GM18867 (cell line): ENCODE results near the gene ZNF697.
"Not testable (repeated sequence)": the region's sequence is repeated elsewhere in the genome, so short reads cannot be mapped to it uniquely, and the experiment has no call there.

Experiments used
- ATAC-seq: cut with Tn5 transposase; IDR thresholded peaks from one replicate; pipeline ENCODE4 v1.9.1; 2021; ENCODE audit warnings: mild to moderate bottlenecking, moderate library complexity; ENCODE audit not compliant: unreplicated experiment

The ZNF697 gene

GRCh38 chr1:119603695-119604094 is 44.4 kb downstream of the ZNF697 start:
- ATAC-seq, result no peak

GRCh38 chr1:119603241-119603640 is 44.8 kb downstream of the ZNF697 start:
- not testable (repeated sequence) for ATAC-seq

- not testable (repeated sequence) for ATAC-seq
These were observed 45.3 kb downstream of the ZNF697 start for GRCh38 chr1:119602789-119603188.

- no peak for ATAC-seq
These were observed 45.9 kb downstream of the ZNF697 start for GRCh38 chr1:119602169-119602568.

- ATAC-seq, result no peak
These were observed 47.1 kb downstream of the ZNF697 start for GRCh38 chr1:119600976-119601375.

GRCh38 chr1:119600561-119600960 is 47.5 kb downstream of the ZNF697 start:
- no peak for ATAC-seq

- no peak for ATAC-seq
These were observed 52.5 kb downstream of the ZNF697 start for GRCh38 chr1:119595606-119596005.

GRCh38 chr1:119595168-119595567 is 52.9 kb downstream of the ZNF697 start:
- ATAC-seq, result no peak

- ATAC-seq, result no peak
These were observed 53.7 kb downstream of the ZNF697 start for GRCh38 chr1:119594376-119594775.

- ATAC-seq, result no peak
These were observed 54.3 kb downstream of the ZNF697 start for GRCh38 chr1:119593805-119594204.

GRCh38 chr1:119590393-119590792 is 57.7 kb downstream of the ZNF697 start:
- ATAC-seq, result no peak

GRCh38 chr1:119588621-119589020 is 59.4 kb downstream of the ZNF697 start:
- ATAC-seq, result no peak

GRCh38 chr1:119587341-119587740 is 60.7 kb downstream of the ZNF697 start:
- ATAC-seq, result no peak

- not testable (repeated sequence) for ATAC-seq
These were observed 62.3 kb downstream of the ZNF697 start for GRCh38 chr1:119585801-119586200.

GRCh38 chr1:119582801-119583200 is 65.3 kb downstream of the ZNF697 start:
- peak; percentile 66 for ATAC-seq

GRCh38 chr1:119581076-119581475 is 67.0 kb downstream of the ZNF697 start:
- ATAC-seq, result not testable (repeated sequence)

GRCh38 chr1:119573886-119574285 is 74.2 kb downstream of the ZNF697 start:
- no peak for ATAC-seq

- ATAC-seq, result peak; percentile 44
These were observed 78.0 kb downstream of the ZNF697 start for GRCh38 chr1:119569930-119570622.
